Epidermal melanocyte (primary cell): ENCODE data around the gene SH3PXD2A.

Experiments
- DNase-seq: peaks from one replicate; pipeline ENCODE4 v3.0.0; 2011; ENCODE audit warnings: low spot score; ENCODE audit not compliant: insufficient read length

SH3PXD2A gene

GRCh38 chr10:103708627-103709288 lies 146.6 kb downstream of the SH3PXD2A start:
- no peak for DNase-seq

GRCh38 chr10:103707956-103708626 lies 147.3 kb downstream of the SH3PXD2A start:
- no peak for DNase-seq

DNA sequence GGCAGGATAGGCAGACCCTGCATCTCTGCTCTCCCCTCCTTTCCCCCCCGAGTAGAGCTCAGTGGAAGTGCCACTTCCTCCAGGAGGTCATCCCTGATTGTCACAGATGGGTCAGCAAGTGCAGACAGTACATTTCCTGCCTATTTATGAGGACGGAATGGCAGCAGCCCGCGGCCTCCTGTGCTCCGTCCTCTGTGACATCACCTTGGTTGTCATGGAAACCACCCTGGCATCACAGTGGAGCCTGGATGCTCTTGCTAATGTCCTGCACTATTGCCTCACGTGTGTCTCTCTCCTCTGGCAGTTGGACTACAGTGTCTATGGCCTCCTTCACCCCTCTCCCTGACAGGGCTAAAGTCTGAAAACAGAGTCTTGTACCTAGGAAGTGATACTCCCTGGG lies 148.6 kb downstream of the SH3PXD2A start:
- DNase-seq: no peak

GRCh38 chr10:103706047-103706446 lies 149.3 kb downstream of the SH3PXD2A start:
- DNase-seq: no peak

- no peak for DNase-seq
Observed at GRCh38 chr10:103703941-103704919, 151.1 kb downstream of the SH3PXD2A start.

DNA sequence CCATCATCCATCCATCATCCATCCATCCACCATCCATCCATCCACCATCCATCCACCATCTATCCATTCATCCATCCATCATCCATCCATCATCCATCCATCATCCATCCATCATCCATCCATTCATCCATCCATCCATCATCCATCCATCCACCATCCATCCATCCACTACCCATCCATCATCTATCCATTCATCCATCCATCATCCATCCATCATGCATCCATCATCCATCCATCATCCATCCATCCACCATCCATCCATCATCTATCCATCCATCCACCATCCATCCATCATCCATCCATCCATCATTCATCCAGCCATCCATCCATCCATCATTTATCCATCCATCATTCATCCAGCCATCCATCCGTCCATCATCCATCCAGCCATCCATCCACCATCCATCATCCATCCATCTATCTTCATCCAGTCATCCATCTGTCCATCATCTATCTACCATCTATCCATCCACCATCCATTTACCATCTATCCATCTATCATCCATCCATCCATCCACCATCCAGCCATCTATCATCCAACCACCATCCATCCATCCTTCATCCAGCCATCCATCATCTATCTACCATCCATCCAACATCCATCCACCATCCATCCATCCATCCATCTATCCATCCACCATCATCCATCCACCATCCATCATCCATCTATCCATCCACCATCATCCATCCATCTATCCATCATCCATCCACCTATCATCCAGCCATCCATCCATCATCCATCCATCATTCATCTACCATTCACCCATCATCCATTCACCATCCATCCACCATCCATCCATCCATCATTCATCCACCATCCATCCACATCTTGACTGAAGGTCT lies 153.8 kb downstream of the SH3PXD2A start:
- DNase-seq: no peak

DNA sequence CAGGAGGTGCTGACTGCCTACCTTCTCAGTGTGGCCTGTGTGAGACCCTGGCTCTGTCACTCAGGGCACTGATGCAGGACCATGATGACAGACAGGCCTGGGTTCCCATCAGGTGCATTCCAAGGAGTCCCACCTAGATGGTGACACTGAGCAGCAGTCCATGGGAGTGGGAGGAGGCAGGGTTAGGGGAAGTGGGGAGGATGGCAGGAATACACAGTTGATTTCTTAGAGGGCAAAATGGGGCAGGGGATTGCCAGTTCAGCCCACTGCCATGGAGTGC lies 155.0 kb downstream of the SH3PXD2A start:
- DNase-seq: no peak

- DNase-seq: peak; percentile 93
Observed at GRCh38 chr10:103699611-103700435, 155.6 kb downstream of the SH3PXD2A start.

GRCh38 chr10:103698266-103698665 lies 157.1 kb downstream of the SH3PXD2A start:
- DNase-seq: no peak

DNA sequence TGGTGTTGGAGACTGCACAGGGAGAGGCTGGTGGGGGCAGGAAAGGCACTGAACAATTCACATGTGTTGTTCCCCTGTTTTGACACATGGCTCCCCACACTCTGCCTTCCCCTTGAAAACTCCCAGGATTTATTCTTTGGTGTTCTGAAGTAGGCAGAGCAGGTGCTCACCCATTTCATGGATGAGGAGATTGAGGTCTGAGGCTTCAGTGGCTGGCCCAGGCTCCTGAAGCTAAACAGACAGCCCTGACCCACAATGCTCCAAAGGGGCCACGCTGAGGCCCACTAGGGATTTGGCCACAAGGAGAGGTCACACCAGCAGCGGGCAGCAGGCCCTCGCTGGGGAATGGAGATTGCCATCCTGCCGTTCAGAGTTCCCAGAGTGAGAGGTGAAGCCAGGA lies 157.6 kb downstream of the SH3PXD2A start:
- no peak for DNase-seq

GRCh38 chr10:103696411-103697145 lies 158.8 kb downstream of the SH3PXD2A start:
- DNase-seq: peak; percentile 82

DNA sequence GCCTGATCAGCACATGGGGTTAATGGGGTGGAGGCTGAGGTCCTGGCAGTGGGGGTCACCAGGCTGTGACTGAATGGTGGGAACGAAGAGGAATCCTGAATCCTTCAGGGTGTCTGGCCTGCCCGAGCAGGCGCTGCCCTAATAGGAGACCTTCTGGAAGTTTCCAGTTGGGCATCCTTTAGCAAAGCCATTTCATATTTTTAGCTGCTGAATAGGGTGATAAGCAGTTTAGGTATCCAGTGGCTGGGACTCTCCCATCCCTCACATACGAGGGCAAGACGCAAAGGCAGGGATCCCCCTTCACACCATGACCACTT lies 159.3 kb downstream of the SH3PXD2A start:
- DNase-seq: no peak

- DNase-seq: no peak
Observed at GRCh38 chr10:103695584-103696005, 159.8 kb downstream of the SH3PXD2A start.

DNA sequence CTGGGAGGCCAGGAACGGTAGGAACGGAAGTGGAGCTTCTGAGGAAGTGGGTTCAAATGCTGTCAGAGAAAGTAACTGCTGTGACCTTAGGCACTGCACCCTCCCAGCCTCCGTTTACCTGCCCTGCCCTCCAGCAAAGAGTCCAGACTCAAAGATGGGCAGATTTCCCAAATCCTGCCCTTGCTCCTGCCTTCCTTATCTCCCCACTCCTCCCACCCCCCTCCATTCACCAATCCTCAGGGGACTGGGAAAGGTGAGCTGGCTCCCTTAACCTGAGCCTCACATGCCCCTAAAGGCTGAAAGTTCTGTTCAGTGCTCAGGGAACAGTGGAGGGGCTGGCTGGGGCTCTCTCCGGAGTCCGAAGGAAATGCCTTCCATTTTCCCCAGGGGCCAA lies 161.6 kb downstream of the SH3PXD2A start:
- DNase-seq: no peak

DNA sequence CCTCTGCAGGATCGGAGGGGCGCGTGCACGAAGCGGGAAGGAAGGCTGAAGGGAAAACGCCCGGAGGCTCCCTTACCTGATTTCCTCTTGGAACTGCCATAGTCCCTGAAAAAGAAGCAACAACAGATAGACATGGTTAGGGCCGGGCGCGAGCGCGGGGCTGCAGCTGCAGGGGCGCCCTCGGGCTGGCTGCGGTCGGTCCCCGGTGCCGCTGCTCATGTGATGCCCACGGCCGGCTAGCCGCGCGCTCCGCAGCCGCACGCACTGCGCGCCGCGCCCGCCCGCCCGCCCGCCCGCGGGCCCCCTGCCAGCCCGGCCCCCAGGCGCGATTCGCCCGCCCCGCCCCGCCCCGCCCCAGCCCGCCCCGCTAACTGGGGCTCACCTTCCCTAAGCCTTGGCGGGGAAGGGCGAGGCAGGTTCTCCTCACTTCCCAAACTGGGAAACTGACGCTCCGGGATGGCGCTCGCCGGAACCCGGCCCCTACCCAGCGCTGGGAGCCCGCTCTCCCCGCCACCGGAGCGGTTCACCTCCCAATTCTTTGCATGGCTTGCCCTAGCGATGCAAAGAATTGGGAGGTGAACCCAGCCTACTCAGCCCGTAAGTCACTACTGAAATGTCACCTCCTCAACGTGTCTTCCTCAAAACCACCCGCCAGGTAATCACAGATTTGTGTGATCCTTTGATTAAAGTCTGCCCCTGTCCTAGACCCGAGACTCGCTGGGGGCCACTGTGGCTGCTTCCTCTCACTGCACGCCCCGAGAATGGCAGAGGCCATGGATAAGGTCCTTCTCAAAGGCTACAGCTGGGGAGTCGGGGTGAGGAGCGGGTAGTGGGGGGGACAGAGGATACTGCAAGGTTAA lies 162.2 kb downstream of the SH3PXD2A start:
- no peak for DNase-seq

DNA sequence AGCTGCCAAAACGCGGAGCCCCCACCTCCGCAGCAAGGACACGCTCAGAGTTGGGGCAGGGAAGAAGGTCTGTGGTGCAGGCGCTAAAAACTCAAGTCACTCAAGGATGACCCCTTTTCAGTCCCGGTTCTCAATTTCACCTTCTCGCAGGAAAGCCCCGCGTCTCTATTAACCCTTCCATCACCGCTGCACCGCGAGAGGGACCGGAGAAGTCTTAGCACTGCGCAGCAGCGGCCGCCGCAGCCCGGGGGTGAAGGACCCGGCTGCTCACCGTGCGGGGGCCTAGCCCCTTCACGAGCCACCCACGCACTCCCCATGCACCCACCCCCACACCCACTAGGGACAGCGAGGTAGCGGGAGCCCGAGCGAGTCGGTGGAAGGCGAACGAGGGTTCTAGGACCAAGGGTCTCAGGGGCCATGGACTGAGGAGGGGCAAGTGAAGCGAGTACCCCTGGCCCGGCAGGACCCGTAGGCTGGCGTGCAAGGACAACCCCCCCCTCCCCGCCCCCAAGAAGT lies 162.9 kb downstream of the SH3PXD2A start:
- no peak for DNase-seq

DNA sequence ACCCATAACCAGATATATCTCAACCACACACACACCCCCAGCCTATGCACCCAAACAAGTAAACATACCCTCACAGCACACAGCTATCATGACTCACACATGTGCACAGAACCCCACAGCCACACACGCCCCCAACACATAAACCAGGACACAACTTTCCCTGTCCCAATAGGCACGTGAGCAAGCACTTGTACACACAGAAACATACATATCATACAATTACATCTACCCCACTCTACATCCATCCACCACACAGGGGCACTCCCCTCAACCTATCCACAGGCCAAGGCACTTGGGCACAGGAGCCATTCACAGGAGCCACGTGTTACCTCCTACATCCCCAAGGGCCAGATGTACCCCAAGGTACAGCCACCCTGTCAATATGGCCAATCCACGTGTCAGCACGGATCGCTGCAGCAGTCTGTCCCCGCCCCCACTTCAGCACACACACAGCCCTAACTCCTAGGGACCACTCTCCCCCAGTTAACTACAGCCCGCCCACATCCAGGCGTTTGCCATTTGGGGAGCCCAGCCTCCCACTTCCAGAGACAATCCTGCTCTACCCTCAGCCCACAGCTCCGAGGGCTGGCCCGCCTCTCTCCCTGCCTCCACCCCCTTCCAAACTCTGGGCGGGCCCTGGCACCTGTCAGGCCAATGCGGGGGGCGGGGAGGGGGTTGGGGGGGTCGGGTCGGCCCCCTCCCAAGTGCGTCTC lies 163.5 kb downstream of the SH3PXD2A start:
- no peak for DNase-seq

DNA sequence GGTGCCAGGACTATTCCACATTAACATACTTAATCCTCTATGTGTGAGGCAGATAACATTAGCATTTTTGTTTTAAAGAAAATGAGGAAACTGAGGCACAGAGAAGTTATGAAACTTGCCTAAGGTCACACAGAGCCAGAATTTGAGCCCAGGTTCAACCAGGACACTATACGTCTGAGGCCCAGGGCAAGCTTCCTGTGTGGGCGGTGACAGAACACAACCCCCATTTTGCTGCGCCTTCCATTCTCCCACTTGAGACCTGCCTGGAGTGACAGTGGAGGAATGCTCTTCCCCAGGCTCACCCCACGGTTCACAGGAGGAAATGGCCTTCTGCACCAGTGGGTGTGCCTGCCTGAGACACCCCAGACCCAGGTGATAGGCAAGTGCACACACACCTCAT lies 164.1 kb downstream of the SH3PXD2A start:
- DNase-seq: no peak
